Tongue (tissue), 2 donors: ENCODE measurements around the gene MXD4. TPM values are rescaled to one million over a fixed set of nuclear protein-coding genes. Genes with fewer than 3 reads are reported as not detected.
A peak's percentile ranks its signal among the peaks of the same experiment; 100 is the strongest.
"Not testable (repeated sequence)": the region's sequence is repeated elsewhere in the genome, so short reads cannot be mapped to it uniquely, and the experiment has no call there.

Experiments
- DNase-seq: peaks from one replicate; pipeline ENCODE4 v3.0.0-alpha.2; 2015
- total RNA-seq: library from RNA; depleted of rRNA; stranded (reverse); fragments of >200 nt; gene quantifications from one replicate; pipeline ENCODE4 v1.2.3, GENCODE V29; 2014

Gene MXD4
- total RNA-seq, 1 donor from 2014 or later = 34.0 TPM

- DNase-seq = no peak
These were observed 11.4 kb downstream of the MXD4 start for GRCh38 chr4:2250357-2251072.

GRCh38 chr4:2249526-2250356, 12.2 kb downstream of the MXD4 start:
- DNase-seq = no peak

- no peak for DNase-seq
These were observed 13.1 kb downstream of the MXD4 start for GRCh38 chr4:2248821-2249261.

- DNase-seq = no peak
These were observed 13.7 kb downstream of the MXD4 start for GRCh38 chr4:2248044-2248780.

GRCh38 chr4:2247128-2248043, 14.5 kb downstream of the MXD4 start:
- no peak for DNase-seq

- no peak for DNase-seq
These were observed 15.4 kb downstream of the MXD4 start for GRCh38 chr4:2246384-2247127.

- DNase-seq = no peak
These were observed 16.1 kb downstream of the MXD4 start for GRCh38 chr4:2245787-2246275.

GRCh38 chr4:2245057-2245786, 16.7 kb downstream of the MXD4 start:
- DNase-seq = no peak

- DNase-seq = peak; percentile 68
These were observed 18.1 kb downstream of the MXD4 start for GRCh38 chr4:2243681-2244380.

GRCh38 chr4:2241410-2242353, 20.2 kb downstream of the MXD4 start, which contains the start of the genes HAUS3 and POLN:
HAUS3 (minus strand) TSS chr4:2242121; CDS start chr4:2240946, 1,175 bp downstream.
POLN (minus strand) TSS chr4:2242121; CDS start chr4:2229231, 12,890 bp downstream.
- peak; percentile 99 for DNase-seq

- no peak for DNase-seq
These were observed 20.9 kb downstream of the MXD4 start for GRCh38 chr4:2241003-2241402.

GRCh38 chr4:2236944-2237666, 24.8 kb downstream of the MXD4 start:
- no peak for DNase-seq

GRCh38 chr4:2231082-2231481, 30.8 kb downstream of the MXD4 start:
- no peak for DNase-seq

GRCh38 chr4:2226261-2226660, 35.6 kb downstream of the MXD4 start:
- DNase-seq = no peak

GRCh38 chr4:2222838-2223237, 39.1 kb downstream of the MXD4 start:
- DNase-seq = no peak

- DNase-seq = not testable (repeated sequence)
These were observed 40.5 kb downstream of the MXD4 start for GRCh38 chr4:2221378-2221777.

GRCh38 chr4:2220016-2220630, 41.8 kb downstream of the MXD4 start:
- DNase-seq = peak; percentile 87
